MM.1S (cell line): ENCODE data around the gene ADAMTS7.
"Not testable (repeated sequence)": the region's sequence is repeated elsewhere in the genome, so short reads cannot be mapped to it uniquely, and the experiment has no call there.

Source experiments
- CTCF ChIP-seq: fragments of 300-600 bp; sonication (generic); IDR thresholded peaks from 2 replicates; pipeline ENCODE4 v1.5.1; 2016; ENCODE audit warnings: antibody characterized with exemption, low read length, mixed read lengths
- EZH2 ChIP-seq: fragments of 300-600 bp; sonication (generic); optimal IDR thresholded peaks from 2 replicates; pipeline ENCODE3; 2017; ENCODE audit warnings: low read depth, mild to moderate bottlenecking, antibody characterized with exemption, low read length, mixed read lengths
- EZH2phosphoT487 ChIP-seq: fragments of 300-600 bp; sonication (generic); IDR thresholded peaks from 2 replicates; pipeline ENCODE4 v1.6.1; 2018; ENCODE audit warnings: antibody characterized with exemption, low read length

DNA sequence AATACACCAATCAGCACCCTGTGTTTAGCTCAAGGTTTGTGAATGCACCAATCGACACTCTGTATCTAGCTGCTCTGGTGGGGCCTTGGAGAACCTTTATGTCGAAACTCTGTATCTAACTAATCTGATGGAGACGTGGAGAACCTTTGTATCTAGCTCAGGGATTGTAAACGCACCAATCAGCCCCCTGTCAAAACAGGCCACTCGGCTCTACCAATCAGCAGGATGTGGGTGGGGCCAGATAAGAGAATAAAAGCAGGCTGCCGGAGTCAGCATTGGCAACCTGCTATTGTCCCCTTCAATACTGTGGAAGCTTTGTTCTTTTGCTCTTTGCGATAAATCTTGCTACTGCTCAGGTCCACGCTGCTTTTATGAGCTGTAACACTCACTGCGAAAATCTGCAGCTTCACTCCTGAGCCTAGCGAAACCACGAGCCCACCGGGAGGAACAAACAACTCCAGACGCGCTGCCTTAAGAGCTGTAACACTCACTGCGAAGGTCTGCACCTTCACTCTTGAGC lies 36.2 kb upstream of the ADAMTS7 start:
- TF ChIP-seq CTCF, EZH2phosphoT487, EZH2: not testable (repeated sequence)
